ENCODE data around the gene DUSP22.

The DUSP22 gene

DNA sequence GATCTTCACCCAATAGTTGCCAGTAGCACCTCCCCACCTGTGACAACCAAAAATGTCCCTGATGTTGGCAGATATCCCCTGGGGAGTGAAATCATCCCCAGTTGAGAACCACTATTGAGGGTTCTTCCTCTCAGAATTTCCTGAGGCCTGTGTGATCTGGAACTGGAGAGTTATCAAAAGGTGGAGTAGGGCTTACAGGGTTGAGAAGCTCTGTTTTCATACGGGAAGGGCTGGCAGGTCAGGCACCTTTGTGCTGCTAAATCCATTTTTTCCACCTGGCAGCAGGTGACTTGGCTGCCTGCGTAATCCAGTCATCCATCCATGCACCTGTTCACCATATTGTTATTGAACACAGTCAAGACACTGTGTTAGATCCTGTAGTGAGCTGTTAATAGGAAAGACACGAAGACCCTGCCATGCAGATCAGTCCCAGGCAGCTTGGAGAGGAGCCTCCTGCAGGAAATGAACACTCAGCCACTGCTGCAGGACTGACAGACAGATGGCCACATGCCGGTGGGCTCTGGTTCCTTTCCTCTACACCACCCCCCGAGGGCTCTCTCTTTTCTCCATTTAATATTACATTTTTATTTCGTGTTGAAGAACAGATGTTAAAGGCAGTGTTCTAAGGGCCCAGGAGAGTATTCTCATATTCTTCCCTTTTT, 5.4 kb downstream of the DUSP22 start:
- DNase-seq, result no peak

DNA sequence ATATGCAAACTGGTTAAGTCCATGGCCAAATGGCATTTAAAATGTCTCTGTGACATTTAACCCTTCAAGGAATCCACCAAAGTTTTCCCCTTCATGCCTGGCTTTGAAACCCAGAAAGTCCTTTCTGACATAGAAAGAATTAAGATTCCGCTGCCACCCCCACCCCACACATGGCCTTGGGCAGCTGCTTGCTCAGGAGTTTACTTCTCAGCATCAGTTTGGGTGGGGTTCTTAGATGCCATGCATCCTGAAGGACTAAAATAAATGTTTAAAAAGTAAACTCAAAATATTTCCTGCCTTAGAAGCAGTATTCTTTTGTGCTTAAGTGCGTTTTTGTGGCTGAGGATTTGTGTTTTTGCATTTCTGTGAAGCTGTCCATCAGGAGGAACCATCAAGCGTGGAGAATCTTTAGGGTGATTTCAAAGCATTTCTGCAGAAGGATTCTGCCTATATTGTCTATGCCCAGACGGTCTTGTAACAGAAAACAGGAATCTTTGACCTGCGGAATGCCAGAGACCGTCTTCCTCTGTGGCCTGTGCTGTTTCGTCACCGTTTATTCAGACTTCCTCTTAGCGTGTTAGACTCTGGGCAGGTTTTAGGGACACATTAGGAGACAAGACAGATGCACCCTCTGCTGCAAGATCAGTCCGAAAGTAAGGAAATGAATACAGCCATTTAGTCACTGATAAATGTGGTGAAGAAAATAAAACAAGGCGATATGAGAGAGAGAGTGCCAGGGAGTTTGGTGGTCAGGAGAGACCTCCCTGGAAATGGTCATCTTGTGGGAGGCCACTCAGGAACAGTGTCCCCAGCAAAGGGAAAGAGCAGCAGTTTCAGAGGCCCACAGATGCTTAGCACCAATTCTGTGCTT, 6.2 kb downstream of the DUSP22 start:
- no peak for DNase-seq

DNA sequence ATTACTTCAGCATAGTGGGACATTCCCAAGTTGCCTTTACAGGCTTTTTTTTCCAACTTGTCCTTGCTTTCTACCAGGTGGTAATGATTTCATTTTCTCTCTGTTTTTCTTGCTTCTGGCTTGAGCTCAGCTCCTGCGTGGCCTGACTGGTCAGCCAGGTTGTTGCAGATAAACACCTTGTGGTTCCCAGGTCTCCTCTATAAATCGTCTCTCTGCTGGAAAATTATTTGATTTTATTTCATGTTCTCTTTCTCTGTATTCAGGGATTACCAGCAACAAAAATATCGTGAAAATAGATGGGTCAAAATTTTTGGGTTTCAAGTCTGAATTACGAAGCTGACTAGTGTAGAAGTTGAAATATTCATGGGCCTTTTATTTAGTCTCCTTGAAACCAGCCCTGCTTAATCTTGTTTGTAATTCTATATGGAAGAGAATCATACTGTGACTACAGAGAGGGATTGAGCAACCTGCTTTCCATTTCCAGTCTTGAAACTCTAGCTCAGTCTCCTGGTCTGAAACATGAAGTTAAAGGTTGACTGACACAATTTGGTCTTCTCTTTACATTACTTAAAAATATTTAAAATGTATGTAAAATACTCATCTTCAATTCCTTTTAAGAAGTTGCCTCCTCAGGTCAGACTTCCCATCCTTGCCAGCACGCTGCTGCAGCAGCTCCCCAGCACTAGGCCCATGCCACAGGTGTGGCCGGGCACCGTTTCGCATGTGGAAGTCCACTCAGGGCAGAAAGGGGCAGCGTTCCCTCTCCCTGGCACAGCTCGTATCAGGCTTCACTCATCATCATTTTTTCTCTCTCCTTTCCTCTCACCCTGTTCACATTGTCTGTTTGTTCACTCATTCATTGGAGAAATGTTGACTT, 7.1 kb downstream of the DUSP22 start:
- no peak for DNase-seq

DNA sequence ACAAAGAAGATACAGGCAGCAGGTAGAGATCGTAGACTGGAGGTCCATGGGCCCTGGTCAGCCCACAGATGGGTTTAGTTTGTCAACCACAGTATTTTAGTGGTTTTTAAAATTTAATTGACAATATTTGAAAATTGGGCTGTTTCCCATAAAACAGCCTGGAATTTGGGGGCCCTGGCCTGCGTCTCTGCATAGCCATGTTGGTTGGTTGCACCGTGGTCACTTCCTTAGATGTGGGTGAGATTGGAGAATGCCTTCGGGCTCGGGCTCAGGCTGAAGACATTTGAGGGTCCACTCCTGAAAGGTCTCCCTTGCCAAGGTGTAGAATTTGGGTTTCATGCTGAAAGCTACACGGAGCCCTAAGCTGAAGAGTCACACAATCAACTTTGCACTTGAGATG, 7.7 kb downstream of the DUSP22 start:
- DNase-seq, result no peak

DNA sequence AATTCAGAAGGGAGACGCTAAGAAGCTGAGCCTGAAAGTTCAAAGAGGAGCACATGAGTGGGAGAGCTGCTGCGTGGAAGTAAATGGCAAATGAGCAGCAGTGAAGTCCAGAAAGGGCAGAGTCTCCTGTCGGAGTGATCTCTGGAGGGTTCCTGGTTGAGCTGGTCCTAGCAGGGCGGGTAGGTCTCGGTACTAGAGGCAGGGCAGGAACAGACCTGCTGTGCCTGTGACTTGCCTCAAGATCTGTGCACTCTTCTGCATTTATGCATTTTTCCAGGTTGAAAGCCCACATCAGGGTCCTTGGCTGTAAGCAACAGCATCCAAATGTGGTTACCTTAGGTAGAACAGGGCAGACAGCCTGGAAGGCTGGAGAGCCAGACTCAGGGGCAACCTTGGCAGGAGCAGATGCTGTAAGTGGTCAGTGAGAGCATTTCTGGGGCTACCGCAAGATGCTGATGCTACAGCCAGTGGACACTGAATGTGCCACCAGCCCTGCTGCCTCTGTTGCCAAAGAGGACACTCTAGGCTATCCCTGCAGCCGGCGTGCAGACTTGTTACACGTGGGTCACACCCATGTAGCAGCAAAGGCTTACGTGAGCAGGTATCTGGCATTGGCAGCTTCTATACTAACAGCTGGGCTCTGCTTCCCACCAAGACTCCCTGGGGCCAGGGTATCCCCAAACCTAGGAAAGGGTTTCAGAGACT, 8.4 kb downstream of the DUSP22 start:
- DNase-seq, result no peak

DNA sequence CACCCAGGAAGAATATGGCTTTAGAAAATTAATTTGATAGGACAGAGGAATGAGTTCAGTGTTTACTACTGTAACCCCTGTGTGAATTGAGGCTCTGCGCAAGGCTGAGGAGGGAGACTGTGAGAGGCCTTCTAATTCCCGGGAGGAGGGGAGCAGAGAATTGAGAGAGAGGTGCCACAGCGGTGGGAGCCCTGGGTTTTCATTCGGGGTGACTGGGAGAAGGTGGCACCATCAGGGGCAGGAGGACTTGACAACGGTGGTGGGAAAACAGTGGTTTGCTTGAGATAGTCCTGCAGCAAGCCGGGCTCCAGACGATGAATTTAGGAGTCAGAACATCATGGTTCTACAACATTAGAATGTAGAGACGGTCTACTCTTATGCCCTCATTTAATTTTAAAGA, 9.2 kb downstream of the DUSP22 start:
- DNase-seq, result no peak

DNA sequence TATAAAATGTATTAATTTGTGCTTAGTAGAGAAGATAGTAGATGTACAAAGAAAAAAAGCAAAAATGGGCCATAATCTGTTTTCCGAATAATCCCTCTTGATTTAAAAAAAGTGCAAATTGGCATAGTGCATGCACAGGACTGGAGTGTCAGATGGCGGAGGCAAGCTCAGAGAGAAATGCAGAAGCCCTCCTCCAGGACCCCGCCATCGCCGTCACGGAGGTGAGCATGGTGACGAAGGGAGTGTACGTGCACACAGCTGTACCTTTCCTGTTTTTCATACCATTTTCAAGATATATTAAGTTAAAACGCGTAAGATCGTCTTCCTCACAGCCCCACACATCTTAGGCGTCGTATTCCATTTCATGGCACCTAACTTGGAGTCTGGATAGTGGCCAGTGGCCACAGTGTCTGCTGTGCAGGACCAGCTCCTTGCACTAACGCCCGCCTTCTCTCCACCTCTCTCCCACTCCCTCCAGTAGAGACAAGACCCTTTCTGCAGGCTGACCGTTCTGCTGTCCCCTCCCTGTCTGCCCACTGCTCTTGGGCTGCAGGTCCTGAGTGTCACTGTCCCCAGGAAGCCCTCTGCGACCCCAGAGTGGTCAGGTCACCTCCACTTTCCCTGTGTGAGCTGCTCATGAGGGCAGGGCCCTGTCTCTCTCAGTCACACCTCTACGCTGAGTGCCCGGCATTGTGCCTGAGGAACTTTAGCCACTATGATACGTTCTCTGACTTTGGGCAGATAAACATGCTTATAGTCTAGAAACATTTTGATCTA, 9.8 kb downstream of the DUSP22 start:
- no peak for DNase-seq

DNA sequence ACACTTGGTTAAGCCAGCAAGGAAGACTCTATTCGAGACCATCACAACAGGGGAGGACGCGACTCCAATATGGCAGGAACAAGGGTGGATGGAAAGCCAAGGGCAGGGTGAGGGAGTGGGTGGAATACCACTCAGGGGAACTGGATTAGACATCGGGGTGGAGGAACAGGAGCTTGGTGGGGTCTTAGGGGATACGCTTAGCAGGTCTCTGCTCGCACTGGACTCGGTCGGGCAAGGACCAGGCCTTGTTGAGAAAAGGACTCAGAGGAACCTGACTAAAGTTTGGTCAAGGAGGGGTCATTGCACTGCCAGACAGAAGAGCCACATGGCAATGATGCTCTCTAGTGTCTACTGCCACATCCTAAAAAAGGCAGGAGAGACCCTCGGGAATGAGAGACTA, 10.5 kb downstream of the DUSP22 start:
- no peak for DNase-seq

DNA sequence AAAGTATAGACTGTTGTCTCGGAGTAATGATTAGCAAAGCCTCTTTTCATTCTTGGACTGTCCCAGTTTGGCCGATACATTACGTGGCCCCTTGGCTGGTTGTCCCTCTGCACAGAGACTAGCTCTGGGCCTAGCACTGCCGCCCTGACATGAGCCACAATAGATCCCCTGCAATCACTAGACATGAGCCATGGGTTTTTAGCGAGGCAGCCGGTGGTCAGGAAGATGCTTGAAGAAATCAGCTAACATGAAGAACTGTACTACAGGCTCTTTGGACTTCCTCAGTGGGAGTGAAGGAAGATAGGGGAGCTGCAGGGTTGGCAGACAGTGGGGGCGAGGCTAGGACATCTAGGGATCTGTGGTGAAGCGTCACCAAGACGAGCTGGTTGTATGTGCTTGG, 11.0 kb downstream of the DUSP22 start:
- no peak for DNase-seq

DNA sequence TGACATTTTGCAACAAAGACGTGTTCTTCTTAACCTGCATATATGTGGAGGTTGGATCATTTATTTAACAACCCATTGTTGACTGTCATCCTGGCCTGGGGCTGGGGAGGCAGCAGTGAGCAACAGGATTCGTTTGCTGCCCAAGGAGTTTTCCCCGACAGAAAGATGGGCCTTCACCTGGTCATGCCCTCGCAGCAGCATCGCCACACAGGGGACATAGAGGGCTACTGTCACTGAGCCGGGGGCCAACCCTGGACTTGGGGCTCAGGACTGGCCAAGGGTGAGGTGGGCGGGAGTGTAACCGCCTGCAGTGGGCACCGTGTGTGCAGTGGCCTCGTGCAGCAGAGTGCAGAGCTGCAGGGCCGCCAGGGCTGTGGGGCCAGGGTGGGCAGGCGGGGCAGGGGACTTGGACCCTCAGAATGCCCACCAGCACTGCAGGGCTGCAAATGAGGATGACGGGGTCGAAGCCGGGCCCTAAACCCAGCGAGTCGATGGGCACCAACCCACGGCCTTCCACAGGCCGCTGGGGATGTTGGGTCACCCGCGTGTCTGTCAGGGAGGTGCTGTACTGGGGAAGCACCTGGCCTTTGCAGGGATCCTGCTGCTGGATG, 11.8 kb downstream of the DUSP22 start:
- DNase-seq, result no peak

DNA sequence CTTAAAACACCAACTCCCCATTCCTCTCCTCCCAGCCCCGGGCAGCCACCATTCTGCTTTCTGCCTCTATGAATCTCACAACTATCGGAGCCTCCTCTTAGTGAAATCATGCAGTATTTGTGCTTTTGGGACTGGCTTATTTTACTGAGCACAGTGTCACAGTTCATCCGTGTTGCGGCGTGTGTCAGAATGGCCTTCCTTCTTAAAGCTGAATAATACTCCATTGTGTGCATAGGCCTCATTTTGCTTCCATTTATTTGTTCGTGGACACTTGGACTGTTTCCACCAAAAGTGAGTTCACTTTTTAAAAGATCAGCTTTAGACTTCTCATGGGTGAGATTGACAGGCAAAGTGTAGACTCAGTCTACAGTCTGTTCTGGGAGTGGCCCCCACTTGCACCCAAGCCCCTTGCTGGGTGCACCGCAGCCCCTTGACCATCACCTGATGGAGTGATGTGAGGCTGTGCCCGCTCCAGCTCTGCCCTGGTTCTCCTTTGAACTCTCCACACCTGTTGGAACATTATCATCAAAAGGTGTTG, 12.6 kb downstream of the DUSP22 start:
- DNase-seq, result no peak

DNA sequence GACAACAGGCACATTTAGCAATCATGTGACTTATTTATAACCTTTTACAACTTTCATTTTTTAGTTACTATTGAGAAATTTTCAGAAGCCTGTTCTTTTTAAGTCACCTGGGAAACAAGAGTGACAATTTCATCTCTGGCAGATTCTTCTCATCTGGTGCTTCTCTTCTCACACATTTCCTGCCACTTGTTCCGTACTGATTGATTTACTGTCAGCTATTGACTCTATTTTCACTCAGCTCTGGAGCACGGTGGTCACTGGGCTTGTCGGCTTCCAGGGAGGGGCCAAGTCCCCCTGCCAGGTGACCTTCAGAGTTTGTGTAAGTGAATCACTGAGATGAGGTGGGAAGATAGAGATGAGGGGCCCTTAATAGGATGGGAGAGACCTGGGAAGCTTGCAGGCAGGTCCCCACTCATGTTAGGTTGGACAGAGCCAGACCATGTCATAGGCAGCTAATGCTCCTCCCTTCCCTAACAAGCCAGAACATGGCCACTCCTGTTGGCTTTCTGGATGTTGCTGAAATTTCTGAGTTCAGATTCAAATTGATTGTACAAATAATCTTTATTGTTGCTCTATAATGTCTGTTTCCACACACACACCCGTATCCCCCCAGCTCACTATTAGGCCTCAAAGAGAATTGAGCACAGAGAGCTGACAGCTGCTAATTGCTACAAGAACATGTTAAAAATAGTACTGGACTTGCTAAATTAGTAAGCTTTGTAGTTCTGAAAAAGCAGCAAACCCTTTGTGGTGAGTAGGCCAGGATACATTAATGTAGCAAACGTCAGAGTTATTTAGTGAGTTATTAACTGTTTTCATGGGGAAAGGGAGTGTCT, 13.3 kb downstream of the DUSP22 start:
- DNase-seq, result no peak

DNA sequence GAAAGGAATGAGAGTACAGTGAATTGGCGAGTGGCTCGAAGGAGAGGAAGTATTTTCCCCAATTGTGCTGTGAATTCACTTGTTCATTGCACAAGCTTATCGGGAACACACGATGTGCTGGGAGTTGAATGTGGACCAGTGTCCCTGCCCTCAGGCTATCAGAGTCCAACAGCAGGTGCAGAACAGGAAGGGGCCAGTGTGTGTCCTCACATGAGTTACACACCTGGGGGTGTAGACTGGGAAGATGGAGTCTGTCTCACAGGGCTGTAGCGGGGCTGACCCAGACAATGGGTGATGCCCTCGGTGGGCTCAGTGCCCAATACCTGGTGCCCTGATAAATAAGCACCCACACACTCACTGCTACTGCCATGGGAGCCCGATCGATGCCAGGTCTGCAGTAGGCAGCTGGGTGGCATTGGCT, 14.4 kb downstream of the DUSP22 start:
- DNase-seq, result no peak

DNA sequence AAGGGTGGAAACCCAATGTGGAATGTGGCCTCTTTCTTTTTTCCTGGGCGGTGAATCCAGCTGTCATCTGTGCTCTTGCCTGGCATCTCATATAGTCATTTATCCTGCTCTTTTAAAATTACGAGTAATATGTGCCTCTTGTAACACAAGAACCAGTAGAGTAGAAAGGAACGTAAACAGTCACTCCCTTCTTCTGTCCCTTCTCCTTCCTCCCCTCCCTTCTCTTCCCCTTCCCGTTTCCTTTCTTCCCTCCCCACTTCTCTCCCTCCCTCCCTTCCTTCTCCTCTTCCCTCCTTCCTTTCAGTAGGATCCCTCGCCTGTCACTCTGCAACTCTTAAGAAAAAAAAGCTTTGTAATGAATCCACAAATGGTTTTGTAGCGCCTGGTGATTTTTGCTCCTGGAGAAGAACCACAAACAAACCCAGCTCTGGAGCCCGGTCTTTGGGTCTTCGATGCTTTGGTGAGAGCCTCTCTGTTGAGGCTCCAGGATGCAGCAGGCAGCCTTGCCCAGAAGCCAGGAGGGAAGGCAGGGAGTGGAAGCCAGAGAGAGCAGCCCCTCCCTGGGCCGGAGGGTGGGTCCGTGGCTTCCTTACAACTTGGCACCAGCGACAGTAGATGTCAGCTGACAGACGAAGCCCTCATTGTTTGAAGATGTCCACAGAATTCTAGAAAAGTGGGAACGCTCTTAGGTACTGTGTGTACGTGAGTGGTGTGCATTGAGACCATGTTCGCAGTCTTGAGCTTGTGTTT, 15.0 kb downstream of the DUSP22 start:
- DNase-seq, result no peak

DNA sequence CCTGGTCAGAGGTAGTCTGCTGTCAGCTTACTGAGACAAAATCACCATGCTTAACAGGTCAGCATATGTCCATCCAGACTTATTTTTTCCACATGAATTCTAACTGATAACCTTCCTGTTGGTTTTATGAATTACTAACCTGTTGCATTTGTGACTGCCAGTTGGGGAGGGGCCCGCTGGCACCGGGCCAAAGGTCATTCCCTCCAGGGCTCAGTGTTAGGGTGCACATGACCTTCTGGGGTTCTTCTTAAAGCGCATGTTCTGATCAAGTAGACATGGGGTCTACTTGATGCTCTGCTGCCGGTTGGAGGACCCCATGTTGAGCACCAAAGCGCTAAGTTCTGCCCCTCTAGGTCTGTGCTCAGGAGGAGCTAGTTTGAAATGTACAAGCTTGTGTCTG, 15.6 kb downstream of the DUSP22 start:
- DNase-seq, result no peak

DNA sequence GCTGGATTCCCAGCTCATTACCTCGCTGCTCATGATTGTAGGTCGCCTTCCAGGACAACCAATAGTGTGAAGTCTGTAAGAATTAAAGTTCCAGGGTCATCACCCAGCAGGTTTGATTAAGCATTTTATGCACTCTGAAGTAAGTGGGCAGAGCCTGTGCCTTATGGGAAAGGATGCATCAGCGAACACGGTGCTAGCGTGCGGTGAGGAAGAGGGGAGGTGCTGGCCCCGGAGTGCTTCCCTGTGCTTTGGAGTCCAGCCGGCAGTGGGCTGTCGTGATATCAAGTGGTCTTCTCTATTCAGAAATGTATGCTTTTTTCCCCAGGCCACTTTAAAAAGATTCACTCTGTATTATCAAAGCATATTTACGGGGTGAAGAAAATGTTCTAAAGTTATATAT, 16.0 kb downstream of the DUSP22 start:
- DNase-seq, result no peak

DNA sequence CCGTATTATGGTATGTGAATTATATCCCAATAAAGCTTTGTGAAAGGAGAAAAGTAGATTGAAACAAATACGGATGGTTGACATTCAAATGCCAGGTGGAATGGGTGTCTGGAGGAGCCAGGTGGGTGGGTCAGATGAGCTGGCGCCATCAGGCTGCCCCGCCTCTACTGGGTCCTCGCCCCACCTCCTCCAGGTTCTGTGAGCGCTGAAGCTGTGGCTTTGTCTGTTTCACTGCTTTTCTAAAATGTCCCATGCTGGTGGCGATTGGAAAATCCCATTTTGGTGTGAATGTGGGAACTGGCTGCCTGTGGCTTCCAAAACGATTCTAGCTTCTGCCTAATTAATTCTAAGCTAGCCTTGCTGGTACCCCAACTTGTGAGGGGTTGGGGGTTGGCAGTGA, 16.5 kb downstream of the DUSP22 start:
- DNase-seq, result no peak

DNA sequence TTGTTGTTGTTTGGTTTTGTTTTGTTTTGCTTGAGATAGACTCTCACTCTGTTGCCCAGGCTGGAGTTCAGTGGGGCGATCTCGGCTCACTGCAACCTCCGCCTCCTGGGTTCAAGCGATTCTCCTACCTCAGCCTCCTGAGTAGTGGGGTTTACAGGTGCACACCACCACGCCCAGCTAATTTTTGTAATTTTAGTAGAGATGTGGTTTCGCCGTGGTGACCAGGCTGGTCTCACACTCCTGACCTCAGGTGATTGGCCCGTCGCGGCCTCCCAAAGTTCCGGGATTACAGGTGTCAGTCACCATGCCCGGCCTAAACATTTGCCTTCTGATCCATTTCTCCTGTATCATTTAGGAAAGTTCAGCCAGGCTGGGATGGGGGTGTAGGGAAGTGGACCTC, 17.7 kb downstream of the DUSP22 start:
- no peak for DNase-seq

DNA sequence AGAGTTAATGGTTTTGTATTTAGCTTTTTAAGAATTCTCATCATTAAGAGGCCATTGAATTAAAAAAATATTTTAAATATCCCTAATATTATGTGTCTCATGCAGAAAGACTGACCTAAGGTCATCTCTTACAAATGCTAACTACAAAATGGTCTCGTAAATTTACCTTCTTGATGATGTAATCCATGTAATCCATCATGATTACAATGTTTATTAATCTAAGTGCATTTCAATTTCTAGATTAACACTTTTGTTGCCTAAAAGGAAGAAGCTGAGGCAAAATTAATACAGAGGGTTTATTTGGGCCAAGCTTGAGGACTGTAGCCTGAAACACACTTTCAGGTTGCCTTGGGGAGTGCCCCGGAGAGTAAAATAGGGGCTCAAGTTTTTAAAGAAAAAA, 18.4 kb downstream of the DUSP22 start:
- DNase-seq, result no peak

Data from NCI-H446 treated with DMSO at 0.1 percent for 48 hours (cell line).